HepG2 (cell line): ENCODE results near the gene NKRF. TPM values are rescaled to one million over a fixed set of nuclear protein-coding genes. Genes with fewer than 3 reads are reported as not detected.

Experiments used
- ATAC-seq: fragments of 200-7000 bp; cut with Tn5 transposase; 3 replicates; pipeline ENCODE4 v1.9.1; 2020; ENCODE audit warnings: mild to moderate bottlenecking, moderate library complexity
- BruUV-seq: library from RNA; stranded (reverse); fragments of 400-500 nt; replicated peaks from 2 replicates; lab custom pipeline; 2021; lab: Mats Ljungman, UMichigan
- CTCF ChIA-PET: fragments of 300-600 bp; formaldehyde crosslinking; extraction: SDS; loops from one replicate; lab custom pipeline; 2021; ENCODE audit warnings: low total read pairs, inconsistent platforms, low intra/inter-chr PET ratio; lab: Yijun Ruan, JAX
- POLR2A ChIA-PET: fragments of 350-600 bp; sonication (Branson Sonifier 250); formaldehyde crosslinking; loops from one replicate; lab custom pipeline; 2020; ENCODE audit warnings: antibody characterized with exemption, inconsistent platforms; lab: Yijun Ruan, JAX
- DNase-seq: peaks from one replicate; pipeline ENCODE4 v3.0.0-alpha.2; 2015; ENCODE audit warnings: low spot score
- FAIRE-seq: peaks from 3 replicates; lab custom pipeline; 2011; peaks lifted over from hg19 to GRCh38; lab: Jason Lieb, UNC
- H2AFZ ChIP-seq: one replicate; pipeline ENCODE4 v1.6.1; 2011; ENCODE audit warnings: low read length, inconsistent platforms
- H3K27ac ChIP-seq: fragments of 300-600 bp; 3 replicates; pipeline ENCODE4 v1.8.0; 2011; ENCODE audit warnings: mixed run types, mild to moderate bottlenecking, mixed read lengths, low read length, inconsistent platforms; ENCODE audit not compliant: insufficient read depth; ENCODE audit errors: extremely low read length
- H3K27me3 ChIP-seq, 2 experiments: fragments of 200-600 bp in 1 of 2; 2 replicates in 1 of 2; 3 replicates in 1 of 2; pipeline versions ENCODE4 v1.6.0 to v1.8.0; 2011; ENCODE audit warnings: low read length in 2 of 2, mild to moderate bottlenecking in 2 of 2, moderate library complexity in 2 of 2, inconsistent platforms in 1 of 2; ENCODE audit not compliant: insufficient read depth in 2 of 2, control insufficient read depth in 1 of 2
- H3K36me3 ChIP-seq, 2 experiments: fragments of 200-600 bp in 1 of 2; replicated peaks in 1 of 2; 2 replicates in 1 of 2; 3 replicates in 1 of 2; pipeline versions ENCODE4 v1.5.1 to v1.8.0; 2011; ENCODE audit warnings: low read length in 2 of 2, inconsistent platforms in 1 of 2; ENCODE audit not compliant: insufficient read depth in 2 of 2, control insufficient read depth in 1 of 2
- H3K4me1 ChIP-seq: 2 replicates; pipeline ENCODE4 v1.5.1; 2012; ENCODE audit warnings: low read length, inconsistent platforms; ENCODE audit not compliant: insufficient read depth
- H3K4me2 ChIP-seq: 2 replicates; pipeline ENCODE4 v1.6.0; 2011; ENCODE audit warnings: low read depth, low read length, inconsistent platforms
- H3K4me3 ChIP-seq, 3 experiments: fragments of 200-600 bp in 1 of 3; sonication (generic), shearing (Covaris generic) in 1 of 3; replicated peaks in 1 of 3; 2 replicates each; pipeline ENCODE4 v1.5.1; 2011 to 2016; ENCODE audit warnings: low read length in 3 of 3, inconsistent platforms in 2 of 3, low read depth in 2 of 3, mild to moderate bottlenecking in 2 of 3, control low read depth in 1 of 3, mixed read lengths in 1 of 3; ENCODE audit not compliant: insufficient read depth in 1 of 3
- H3K79me2 ChIP-seq: one replicate; pipeline ENCODE4 v1.6.1; 2011; ENCODE audit warnings: low read length, inconsistent platforms; ENCODE audit not compliant: insufficient read depth
- H3K9ac ChIP-seq: 2 replicates; pipeline ENCODE4 v1.6.0; 2011; ENCODE audit warnings: mild to moderate bottlenecking, low read depth, low read length, inconsistent platforms; ENCODE audit not compliant: insufficient read depth
- H3K9me3 ChIP-seq: 2 replicates; pipeline ENCODE4 v1.5.1; 2012; ENCODE audit warnings: mild to moderate bottlenecking, low read length
- H4K20me1 ChIP-seq: 2 replicates; pipeline ENCODE4 v1.6.0; 2011; ENCODE audit warnings: inconsistent platforms, mild to moderate bottlenecking, low read length, moderate library complexity; ENCODE audit not compliant: insufficient read depth
- DMAP1 ChIP-seq: IDR thresholded peaks from 2 replicates; pipeline ENCODE4 v1.6.1; 2016
- DNMT3B ChIP-seq: conservative IDR thresholded peaks from 2 replicates; pipeline ENCODE4 v1.6.1; 2016; ENCODE audit warnings: missing biosample characterization, control low read depth
- ETV6 ChIP-seq: sonication (generic); formaldehyde crosslinking; conservative IDR thresholded peaks from 2 replicates; pipeline ENCODE4 v1.4.0; 2020; ENCODE audit warnings: missing genetic modification reagents
- HMG20B ChIP-seq: conservative IDR thresholded peaks from 2 replicates; pipeline ENCODE4 v1.6.1; 2016; ENCODE audit warnings: missing genetic modification reagents, missing compliant biosample characterization
- IRF1 ChIP-seq: sonication (generic); formaldehyde crosslinking; IDR thresholded peaks from 2 replicates; pipeline ENCODE4 v1.4.0; 2020; ENCODE audit warnings: low read depth, mild to moderate bottlenecking, missing genetic modification reagents
- JUN ChIP-seq: sonication (generic); formaldehyde crosslinking; IDR thresholded peaks from 2 replicates; pipeline ENCODE4 v1.4.0; 2020; ENCODE audit warnings: mild to moderate bottlenecking, missing genetic modification reagents
- NFE2 ChIP-seq: sonication (generic); formaldehyde crosslinking; IDR thresholded peaks from 2 replicates; pipeline ENCODE4 v1.4.0; 2020; ENCODE audit warnings: missing genetic modification reagents
- RXRB ChIP-seq: IDR thresholded peaks from 2 replicates; pipeline ENCODE4 v1.6.1; 2016; ENCODE audit warnings: borderline replicate concordance, missing genetic modification reagents, missing compliant biosample characterization
- ZBTB37 ChIP-seq: sonication (generic); formaldehyde crosslinking; IDR thresholded peaks from 2 replicates; pipeline ENCODE4 v1.4.0; 2020; ENCODE audit warnings: mild to moderate bottlenecking, missing genetic modification reagents
- ZNF577 ChIP-seq: sonication (generic); formaldehyde crosslinking; IDR thresholded peaks from 2 replicates; pipeline ENCODE4 v1.4.0; 2020; ENCODE audit warnings: mild to moderate bottlenecking, low read depth, missing genetic modification reagents, borderline replicate concordance
- WGBS: methylation state at CpG from one replicate; pipeline ENCODE4 v1.1.6; 2017; ENCODE audit warnings: low lambda C conversion rate; 5-methylcytosine and 5-hydroxymethylcytosine counted together
- in situ Hi-C: cut with HindIII; loops from 2 replicates; pipeline ENCODE4 v1.10.0; 2017; ENCODE audit warnings: low pct_unique_long_range_greater_than_20kb; ENCODE audit not compliant: extremely low pct_ligation_motif_present
- intact Hi-C: fragments of 100-400 bp; cut with micrococcal nuclease; formaldehyde crosslinking; loops from one replicate; pipeline ENCODE4 v1.10.0; 2022; ENCODE audit not compliant: unreplicated experiment
- polyA plus RNA-seq, 8 experiments: library from polyadenylated mRNA; depleted of rRNA in 3 of 8; stranded (reverse) in 7 of 8; unstranded in 1 of 8; fragments of >200 nt; fragmentation: Illumina TruSeq in 4 of 8; extraction: Trizol in 4 of 8; gene quantifications; 2 replicates each; pipeline versions ENCODE4 v1.2.1 to v1.2.3, GENCODE V29; 2011 to 2016; ENCODE audit warnings: low read depth in 4 of 8, missing spikeins in 1 of 8, mixed read lengths in 1 of 8; ENCODE audit not compliant: insufficient read depth in 1 of 8
- total RNA-seq, 5 experiments: library from RNA; depleted of rRNA; stranded (reverse); fragments of >200 nt; fragmentation: Illumina TruSeq; extraction: Trizol; gene quantifications; 2 replicates each; pipeline ENCODE4 v1.2.3, GENCODE V29; 2016; ENCODE audit warnings: low read depth in 1 of 5

NKRF gene
- total and polyA plus RNA-seq, 2 of the 13 experiments (the other 11 are each of a cell fraction or from before 2014, with no cell fraction given) = 3.3 to 6.0 TPM

- Histone ChIP-seq H3K4me1 (no peaks in the 10 kb centered on the region), H3K9ac (no peak overlapping the region), H3K4me3 (no peak overlapping the region), H2AFZ (no peak overlapping the region), H3K9me3 (no peaks in the 10 kb centered on the region), H3K4me2 (no peak overlapping the region), H3K79me2 (no peaks in the 10 kb centered on the region), H3K27me3 (no peaks in the 10 kb centered on the region), H4K20me1 (no peaks in the 10 kb centered on the region), H3K36me3 (no peaks in the 10 kb centered on the region; a peak in 1 of 5 replicates), H3K27ac (no peak overlapping the region)
- CTCF ChIA-PET = no interaction called here
- in situ Hi-C loops (no loop called here), intact Hi-C loops (no loop called here)
- BruUV-seq = no TSS peak
- no peak for ATAC-seq
- DNase-seq = no peak
- no peak for FAIRE-seq
- POLR2A ChIA-PET = no interaction called here
- TF ChIP-seq DMAP1 (CRISPR knock-in tag) = no peak
- TF ChIP-seq IRF1 = no peak
- TF ChIP-seq JUN = no peak
- no peak for TF ChIP-seq RXRB (CRISPR knock-in tag)
- no peak for TF ChIP-seq ZNF577 (CRISPR knock-in tag)
- TF ChIP-seq NFE2 (CRISPR knock-in tag) = no peak
- TF ChIP-seq HMG20B (CRISPR knock-in tag) = no peak
- no peak for TF ChIP-seq ZBTB37
- TF ChIP-seq ETV6 (CRISPR knock-in tag) = no peak
- no peak for TF ChIP-seq DNMT3B (CRISPR knock-in tag)
- WGBS = 81% methylated on average over 6 of the region's 7 CpGs
Observed at GRCh38 chrX:119549327-119550016, 56.8 kb downstream of the NKRF start.
